Stimulated activated effector memory CD8-positive, alpha-beta T cell treated with anti-CD3 and anti-CD28 coated beads, Interleukin-12 subunit alpha, Interleukin-12 subunit beta, amount 100 ng/mL, for 72 hours (primary cell): Measurements from ENCODE around the gene DCXR.

Experiments used
- ATAC-seq: fragments of 150-1000 bp; cut with Tn5 transposase; 2 replicates; pipeline ENCODE4 v1.10.0; 2021
- DNase-seq, 2 donors: peaks; one replicate each; pipeline ENCODE4 v3.0.0; 2021 to 2022; ENCODE audit warnings: low spot score in 2 of 2
- H3K27ac Mint-ChIP-seq: one replicate; pipeline ENCODE4 v1.8.0; 2022; ENCODE audit warnings: mild to moderate bottlenecking, mixed read lengths
- H3K36me3 Mint-ChIP-seq: one replicate; pipeline ENCODE4 v1.8.0; 2022; ENCODE audit warnings: mild to moderate bottlenecking, mixed read lengths
- H3K4me1 Mint-ChIP-seq: one replicate; pipeline ENCODE4 v1.8.0; 2022; ENCODE audit warnings: mixed read lengths
- H3K4me3 Mint-ChIP-seq: one replicate; pipeline ENCODE4 v1.8.0; 2022; ENCODE audit warnings: mild to moderate bottlenecking, mixed read lengths
- H3K9me3 Mint-ChIP-seq: one replicate; pipeline ENCODE4 v1.8.0; 2022; ENCODE audit warnings: mixed read lengths

Gene DCXR

GRCh38 chr17:82077617-82078358 lies 40.3 kb upstream of the DCXR start:
- ATAC-seq, result no peak
- Mint-ChIP-seq H3K27ac (no peak overlapping the region), H3K4me1 (no peaks in the 10 kb centered on the region), H3K4me3 (no peak overlapping the region), H3K9me3 (no peaks in the 10 kb centered on the region), H3K36me3 (peaks cover 48% of the 10 kb centered on the region)
- DNase-seq, result no peak

- peak; percentile 43 for ATAC-seq
- Mint-ChIP-seq H3K9me3 (no peaks in the 10 kb centered on the region), H3K36me3 (peaks cover 40% of the 10 kb centered on the region), H3K4me1 (no peaks in the 10 kb centered on the region), H3K27ac (no peak overlapping the region), H3K4me3 (no peak overlapping the region)
- DNase-seq, result no peak
Measured at GRCh38 chr17:82076785-82077591, 39.5 kb upstream of the DCXR start.

GRCh38 chr17:82076018-82076784 lies 38.7 kb upstream of the DCXR start:
- Mint-ChIP-seq H3K27ac (no peak overlapping the region), H3K9me3 (no peaks in the 10 kb centered on the region), H3K4me3 (no peak overlapping the region), H3K4me1 (no peaks in the 10 kb centered on the region), H3K36me3 (peaks cover 35% of the 10 kb centered on the region)
- no peak for ATAC-seq
- no peak for DNase-seq

GRCh38 chr17:82073446-82073845 lies 35.9 kb upstream of the DCXR start:
- H3K9me3 Mint-ChIP-seq, result no peaks in the 10 kb centered on the region

GRCh38 chr17:82072827-82073226 lies 35.3 kb upstream of the DCXR start:
- Mint-ChIP-seq H3K27ac (no peak overlapping the region), H3K9me3 (no peaks in the 10 kb centered on the region), H3K36me3 (peaks cover 5% of the 10 kb centered on the region), H3K4me1 (no peaks in the 10 kb centered on the region), H3K4me3 (no peak overlapping the region)
- no peak for ATAC-seq
- no peak for DNase-seq

More at GRCh38 chr17:82073446-82073845, 35.9 kb upstream of the DCXR start:
- Mint-ChIP-seq H3K4me3 (no peak overlapping the region), H3K36me3 (peaks cover 12% of the 10 kb centered on the region), H3K4me1 (no peaks in the 10 kb centered on the region), H3K27ac (no peak overlapping the region)
- DNase-seq (no peak), ATAC-seq (no peak)

- no peak for ATAC-seq
- no peak overlapping the region for H3K4me3 Mint-ChIP-seq
- H3K9me3 Mint-ChIP-seq, result no peaks in the 10 kb centered on the region
- H3K27ac Mint-ChIP-seq, result peak overlapping the region; percentile 10
- H3K4me1 Mint-ChIP-seq, result peaks cover 4% of the 10 kb centered on the region
- no peaks in the 10 kb centered on the region for H3K36me3 Mint-ChIP-seq
- DNase-seq, result no peak
Measured at GRCh38 chr17:82070611-82071010, 33.1 kb upstream of the DCXR start.

GRCh38 chr17:82065638-82066303 lies 28.3 kb upstream of the DCXR start, which contains the start of gene DUS1L:
DUS1L (minus strand) TSS chr17:82065804; CDS start chr17:82065059, 745 bp downstream.
- Mint-ChIP-seq H3K9me3 (no peaks in the 10 kb centered on the region), H3K4me3 (peak within 1 kb of the TSS; percentile 76), H3K4me1 (peaks cover 15% of the 10 kb centered on the region), H3K27ac (peak within 1 kb of the TSS; percentile 93), H3K36me3 (peaks cover 11% of the 10 kb centered on the region)
- peak; percentile 79 to 89 for DNase-seq
- ATAC-seq, result peak; percentile 92

- ATAC-seq, result peak; percentile 72
- Mint-ChIP-seq H3K27ac (peak overlapping the region; percentile 93), H3K36me3 (peaks cover 17% of the 10 kb centered on the region), H3K4me3 (peak overlapping the region; percentile 76), H3K4me1 (peaks cover 15% of the 10 kb centered on the region), H3K9me3 (no peaks in the 10 kb centered on the region)
- DNase-seq, result peak in 1 of 2 donors; percentile 69
Measured at GRCh38 chr17:82065193-82065637, 27.7 kb upstream of the DCXR start.

GRCh38 chr17:82064433-82065192 lies 27.1 kb upstream of the DCXR start:
- H3K9me3 Mint-ChIP-seq, result no peaks in the 10 kb centered on the region
- H3K36me3 Mint-ChIP-seq, result peaks cover 23% of the 10 kb centered on the region
- H3K4me3 Mint-ChIP-seq, result peak overlapping the region; percentile 76
- DNase-seq (no peak), ATAC-seq (no peak)
- peak overlapping the region; percentile 65 for H3K27ac Mint-ChIP-seq
- H3K4me1 Mint-ChIP-seq, result peaks cover 15% of the 10 kb centered on the region

GRCh38 chr17:82063424-82064415 lies 26.2 kb upstream of the DCXR start:
- Mint-ChIP-seq H3K36me3 (peaks cover 23% of the 10 kb centered on the region), H3K27ac (peak overlapping the region; percentile 65), H3K9me3 (no peaks in the 10 kb centered on the region), H3K4me3 (peak overlapping the region; percentile 76), H3K4me1 (peaks cover 15% of the 10 kb centered on the region)
- DNase-seq (no peak), ATAC-seq (no peak)

GRCh38 chr17:82062984-82063368 lies 25.5 kb upstream of the DCXR start:
- no peak overlapping the region for H3K4me3 Mint-ChIP-seq
- peak overlapping the region; percentile 37 for H3K27ac Mint-ChIP-seq
- H3K4me1 Mint-ChIP-seq, result peaks cover 15% of the 10 kb centered on the region
- H3K9me3 Mint-ChIP-seq, result no peaks in the 10 kb centered on the region
- DNase-seq (no peak), ATAC-seq (no peak)
- H3K36me3 Mint-ChIP-seq, result peaks cover 26% of the 10 kb centered on the region

- DNase-seq (no peak), ATAC-seq (no peak)
- peak overlapping the region; percentile 37 for H3K27ac Mint-ChIP-seq
- H3K36me3 Mint-ChIP-seq, result peaks cover 32% of the 10 kb centered on the region
- H3K9me3 Mint-ChIP-seq, result no peaks in the 10 kb centered on the region
- H3K4me1 Mint-ChIP-seq, result peaks cover 15% of the 10 kb centered on the region
- H3K4me3 Mint-ChIP-seq, result no peak overlapping the region
Measured at GRCh38 chr17:82062076-82062983, 24.8 kb upstream of the DCXR start.
